ENCODE results near the gene SFRP5.

- TF ChIP-seq POLR2A (IDR thresholded peaks at IDR 0.05) = no peak
- TF ChIP-seq CTCF (IDR thresholded peaks at IDR 0.05) = no peak
Measured at GRCh38 chr10:97755718-97756117, 16.1 kb downstream of the SFRP5 start.

Measured in body of pancreas (tissue), 4 donors.